IPS-18a (cell line): ENCODE results near the gene TIMM23B.
"Not testable (repeated sequence)": the region's sequence is repeated elsewhere in the genome, so short reads cannot be mapped to it uniquely, and the experiment has no call there.

Experiments used
- H3K27ac ChIP-seq: one replicate; pipeline ENCODE4 v1.5.1; 2013; ENCODE audit warnings: low read length
- H3K27me3 ChIP-seq: one replicate; pipeline ENCODE4 v1.6.1; 2013; ENCODE audit warnings: mild to moderate bottlenecking, low read length; ENCODE audit not compliant: control insufficient read depth, insufficient read depth
- H3K36me3 ChIP-seq: one replicate; pipeline ENCODE4 v1.6.1; 2013; ENCODE audit warnings: low read depth, low read length; ENCODE audit not compliant: control insufficient read depth
- H3K4me1 ChIP-seq: one replicate; pipeline ENCODE4 v1.6.1; 2013; ENCODE audit warnings: low read depth, low read length; ENCODE audit not compliant: control insufficient read depth
- H3K4me3 ChIP-seq: one replicate; pipeline ENCODE4 v1.5.1; 2013; ENCODE audit warnings: low read length
- H3K9ac ChIP-seq: one replicate; pipeline ENCODE4 v1.6.1; 2013; ENCODE audit warnings: mild to moderate bottlenecking, low read length, moderate library complexity
- H3K9me3 ChIP-seq: one replicate; pipeline ENCODE4 v1.6.1; 2013; ENCODE audit warnings: low read depth, low read length; ENCODE audit not compliant: control insufficient read depth

TIMM23B gene

GRCh38 chr10:49988376-49988775 lies 46.5 kb downstream of the TIMM23B start, which contains the start of gene AGAP6:
AGAP6 (plus strand) TSS chr10:49988406; CDS start chr10:49988716, 310 bp downstream.
- H3K4me3 ChIP-seq, H3K27me3 ChIP-seq, H3K27ac ChIP-seq, H3K9ac ChIP-seq, H3K36me3 ChIP-seq, H3K9me3 ChIP-seq, H3K4me1 ChIP-seq: not testable (repeated sequence)

DNA sequence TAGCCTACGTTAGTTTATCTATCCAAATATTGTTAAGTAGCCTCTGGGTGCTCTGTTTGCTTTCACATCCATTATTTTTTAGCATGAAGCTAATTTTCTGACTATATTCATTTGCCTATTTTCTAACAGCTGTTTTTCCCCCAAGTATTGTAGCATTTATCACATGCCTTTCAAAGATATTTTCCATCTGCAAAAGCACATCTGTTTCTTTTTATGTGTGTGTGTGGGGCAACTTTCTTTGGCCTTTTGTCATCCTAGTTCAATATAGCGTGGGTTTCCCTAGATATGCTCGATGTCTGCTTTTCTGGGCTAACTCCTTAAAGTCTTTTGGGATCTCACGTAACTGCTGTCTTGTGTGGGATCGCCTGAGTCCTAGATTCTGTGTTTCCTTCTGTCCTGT lies 53.5 kb downstream of the TIMM23B start:
- not testable (repeated sequence) for H3K27me3 ChIP-seq, H3K27ac ChIP-seq, H3K4me1 ChIP-seq, H3K4me3 ChIP-seq, H3K36me3 ChIP-seq, H3K9me3 ChIP-seq, H3K9ac ChIP-seq

- H3K27me3 ChIP-seq, H3K36me3 ChIP-seq, H3K4me3 ChIP-seq, H3K27ac ChIP-seq, H3K9me3 ChIP-seq, H3K9ac ChIP-seq, H3K4me1 ChIP-seq: not testable (repeated sequence)
Observed at GRCh38 chr10:50014024-50014423, 72.2 kb downstream of the TIMM23B start.

DNA sequence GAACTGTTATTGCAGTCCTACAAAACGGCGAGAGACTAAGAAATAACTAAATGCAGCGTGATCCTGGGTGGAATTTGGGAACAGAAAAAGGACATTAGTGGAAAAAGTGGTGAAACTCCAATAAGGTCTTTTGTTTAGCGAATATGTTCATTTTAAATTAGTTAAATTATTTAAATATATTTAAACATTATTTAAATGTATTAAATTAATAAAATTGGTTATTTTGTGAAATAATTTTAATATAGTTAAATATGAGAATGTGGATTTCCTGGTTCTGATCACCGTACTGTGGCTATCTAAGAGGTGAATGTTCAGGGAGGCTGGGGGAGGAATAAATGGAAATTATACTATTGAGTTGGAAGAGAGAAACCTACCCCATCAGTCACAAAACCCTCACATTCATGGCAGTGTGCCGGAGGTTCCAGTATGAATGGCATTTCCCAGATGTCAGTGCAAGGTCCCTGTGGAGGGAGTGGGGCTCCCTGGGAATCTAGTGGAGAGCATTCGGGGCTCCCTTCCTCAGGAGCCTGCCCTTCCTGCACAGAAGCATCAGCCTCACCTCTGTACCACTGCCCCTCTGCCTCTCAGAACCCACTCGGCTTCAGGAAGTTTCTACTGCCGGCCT lies 73.9 kb downstream of the TIMM23B start:
- H3K27ac ChIP-seq, H3K27me3 ChIP-seq, H3K9me3 ChIP-seq, H3K36me3 ChIP-seq, H3K4me1 ChIP-seq, H3K4me3 ChIP-seq, H3K9ac ChIP-seq: not testable (repeated sequence)

DNA sequence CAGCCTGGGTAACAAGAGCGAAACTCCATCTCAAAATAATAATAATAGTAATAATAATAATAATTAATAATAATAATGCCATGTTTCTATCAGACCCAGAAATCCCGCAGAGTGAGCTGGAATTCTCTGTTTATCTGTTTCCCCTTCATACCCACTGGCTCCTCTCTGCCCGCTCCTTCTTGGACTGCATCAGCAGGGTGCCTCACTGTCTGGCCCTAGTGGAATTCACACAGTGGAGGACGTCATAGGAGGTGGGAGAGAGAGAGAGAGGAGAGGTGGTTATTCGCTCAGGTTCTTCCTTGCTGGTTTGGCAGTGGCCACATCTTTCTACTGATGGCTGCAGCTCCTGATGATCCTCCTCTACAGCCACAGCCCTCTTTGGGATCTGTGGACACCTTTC lies 75.1 kb downstream of the TIMM23B start:
- not testable (repeated sequence) for H3K4me1 ChIP-seq, H3K27me3 ChIP-seq

DNA sequence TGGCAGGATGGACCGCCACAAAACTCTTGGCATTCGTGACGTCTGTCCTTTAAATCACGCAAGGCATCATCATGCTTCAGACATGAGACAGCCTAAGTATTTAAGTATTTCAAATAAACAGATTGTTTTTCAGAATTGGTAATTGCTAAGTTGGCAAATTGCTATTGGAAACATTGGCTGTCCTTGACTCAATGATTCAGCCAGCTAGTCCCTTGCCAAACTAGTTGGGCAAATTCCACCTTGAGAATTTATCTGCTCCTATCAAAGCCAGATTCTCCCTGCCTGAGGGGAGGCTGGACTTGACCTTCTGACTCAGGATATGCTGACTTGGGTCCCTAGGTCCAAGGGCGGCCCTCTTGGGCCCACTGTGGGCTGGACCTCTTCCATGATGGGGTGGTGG lies 75.8 kb downstream of the TIMM23B start:
- not testable (repeated sequence) for H3K9me3 ChIP-seq, H3K4me1 ChIP-seq, H3K27me3 ChIP-seq, H3K27ac ChIP-seq, H3K36me3 ChIP-seq, H3K9ac ChIP-seq, H3K4me3 ChIP-seq

More for the DNA sequence above, 75.1 kb downstream of the TIMM23B start:
- H3K9ac ChIP-seq, H3K4me3 ChIP-seq, H3K27ac ChIP-seq, H3K9me3 ChIP-seq, H3K36me3 ChIP-seq: not testable (repeated sequence)

GRCh38 chr10:50019279-50019678 lies 77.4 kb downstream of the TIMM23B start:
- H3K4me1 ChIP-seq, H3K36me3 ChIP-seq, H3K9ac ChIP-seq, H3K4me3 ChIP-seq, H3K9me3 ChIP-seq, H3K27ac ChIP-seq, H3K27me3 ChIP-seq: not testable (repeated sequence)

- not testable (repeated sequence) for H3K9me3 ChIP-seq, H3K4me3 ChIP-seq, H3K9ac ChIP-seq, H3K36me3 ChIP-seq, H3K4me1 ChIP-seq, H3K27ac ChIP-seq, H3K27me3 ChIP-seq
Observed at GRCh38 chr10:50020451-50021024, 78.7 kb downstream of the TIMM23B start.

DNA sequence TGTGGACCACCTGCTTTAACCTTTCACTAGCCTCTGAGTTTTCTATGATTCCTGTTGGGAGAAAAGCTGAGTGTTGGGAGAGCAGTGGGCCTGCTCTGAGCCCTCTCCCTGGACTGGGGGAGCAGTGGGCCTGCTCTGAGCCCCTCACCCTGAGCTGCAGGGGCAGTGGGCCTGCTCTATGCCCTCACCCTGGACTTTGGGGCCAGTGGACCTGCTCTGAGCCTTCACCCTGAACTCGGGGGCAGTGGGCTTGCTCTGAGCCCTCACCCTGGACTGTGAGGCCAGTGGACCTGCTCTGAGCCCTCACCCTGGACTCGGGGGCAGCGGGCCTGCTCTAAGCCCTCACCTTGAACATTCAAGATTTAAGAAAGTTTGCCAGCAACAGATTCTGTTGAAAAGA lies 79.8 kb downstream of the TIMM23B start:
- no peak overlapping the region for H3K4me3 ChIP-seq
- H3K27me3 ChIP-seq: no peaks in the 10 kb centered on the region
- no peak overlapping the region for H3K9ac ChIP-seq
- H3K36me3 ChIP-seq: no peaks in the 10 kb centered on the region
- H3K4me1 ChIP-seq: no peaks in the 10 kb centered on the region
- no peak overlapping the region for H3K27ac ChIP-seq
- H3K9me3 ChIP-seq: no peaks in the 10 kb centered on the region
